Gastroesophageal sphincter (tissue), 3 donors: ENCODE results near the gene CCR1.

Source experiments
- CTCF ChIP-seq, 4 experiments: fragments of 200-600 bp in 2 of 4; fragments of 450-650 bp in 2 of 4; sonication (generic) in 1 of 4; IDR thresholded peaks; one replicate each; pipeline ENCODE4 v1.5.1; 2017 to 2019; ENCODE audit warnings: antibody characterized with exemption in 4 of 4, mild to moderate bottlenecking in 2 of 4, moderate library complexity in 2 of 4
- POLR2A ChIP-seq, 2 donors: fragments of 450-650 bp; IDR thresholded peaks; one replicate each; pipeline ENCODE4 v1.6.1; 2017; ENCODE audit warnings: antibody characterized with exemption in 2 of 2, mild to moderate bottlenecking in 2 of 2, moderate library complexity in 1 of 2
- POLR2AphosphoS5 ChIP-seq: sonication (generic); formaldehyde crosslinking; IDR thresholded peaks from one replicate; pipeline ENCODE4 v1.6.1; 2017; ENCODE audit warnings: antibody characterized with exemption

GRCh38 chr3:46183330-46183729 is 24.8 kb downstream of the CCR1 start:
- TF ChIP-seq CTCF (IDR thresholded peaks at IDR 0.05) (no peak), POLR2A (IDR thresholded peaks at IDR 0.05) (no peak), POLR2AphosphoS5 (no peak)
